GM12892 (cell line): Measurements from ENCODE around the gene MGAT3.

Source experiments
- POLR2A ChIP-seq: IDR thresholded peaks from 2 replicates; pipeline ENCODE4 v1.6.1; 2011; ENCODE audit warnings: low read depth, low read length, control low read depth
- POLR2AphosphoS5 ChIP-seq: IDR thresholded peaks from 2 replicates; pipeline ENCODE4 v1.6.1; 2011; ENCODE audit warnings: low read depth, low read length, control low read depth

DNA sequence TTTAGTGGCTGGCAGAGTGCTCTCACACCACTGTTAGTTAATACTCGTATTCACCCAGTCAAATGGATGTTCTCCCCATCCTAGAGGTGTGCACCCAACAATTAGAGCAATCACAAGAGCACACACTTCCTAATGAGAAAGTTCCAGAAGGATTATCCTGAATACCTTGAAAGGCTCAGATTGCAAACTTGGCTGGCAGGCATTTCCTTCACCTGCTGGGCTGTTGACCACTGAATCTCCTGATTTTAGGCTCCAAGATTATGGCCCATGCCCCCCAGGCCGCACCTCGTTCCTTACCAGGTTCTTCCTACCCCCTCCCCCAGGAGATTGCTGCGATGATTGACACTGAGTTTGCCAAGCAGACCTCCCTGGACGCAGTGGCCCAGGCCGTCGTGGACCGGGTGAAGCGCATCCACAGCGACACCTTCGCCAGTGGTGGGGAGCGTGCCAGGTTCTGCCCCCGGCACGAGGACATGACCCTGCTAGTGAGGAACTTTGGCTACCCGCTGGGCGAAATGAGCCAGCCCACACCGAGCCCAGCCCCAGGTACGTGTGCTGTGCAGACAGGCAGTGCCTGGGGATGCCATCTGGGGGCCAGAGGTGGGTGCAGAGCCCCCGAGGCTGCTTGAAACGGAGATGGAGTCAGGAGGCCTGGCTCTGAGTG lies 30.3 kb upstream of the MGAT3 start:
- TF ChIP-seq POLR2A (no peak), POLR2AphosphoS5 (no peak)
